ENCODE data around the gene FREM3.

DNA sequence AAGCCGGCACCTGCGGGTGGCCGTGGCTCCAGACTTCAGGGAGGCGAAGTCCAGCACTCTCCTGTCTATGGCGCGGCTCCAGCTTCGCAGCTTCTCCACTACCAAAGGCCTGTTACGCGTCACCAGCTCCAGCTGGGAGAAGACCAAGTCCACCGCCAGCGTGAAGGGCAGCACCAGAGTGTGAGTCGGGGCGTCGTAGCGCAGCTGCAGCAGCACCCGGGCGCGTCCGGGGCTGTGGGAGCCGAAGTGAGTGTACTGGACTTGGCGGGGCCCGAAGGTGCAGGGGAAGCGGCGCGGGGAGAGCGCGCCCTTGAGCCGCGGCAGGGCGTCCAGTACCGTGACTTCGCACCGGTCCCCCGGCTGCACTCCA is 444 bp downstream of the FREM3 start:
- TF ChIP-seq, protein P1, sequence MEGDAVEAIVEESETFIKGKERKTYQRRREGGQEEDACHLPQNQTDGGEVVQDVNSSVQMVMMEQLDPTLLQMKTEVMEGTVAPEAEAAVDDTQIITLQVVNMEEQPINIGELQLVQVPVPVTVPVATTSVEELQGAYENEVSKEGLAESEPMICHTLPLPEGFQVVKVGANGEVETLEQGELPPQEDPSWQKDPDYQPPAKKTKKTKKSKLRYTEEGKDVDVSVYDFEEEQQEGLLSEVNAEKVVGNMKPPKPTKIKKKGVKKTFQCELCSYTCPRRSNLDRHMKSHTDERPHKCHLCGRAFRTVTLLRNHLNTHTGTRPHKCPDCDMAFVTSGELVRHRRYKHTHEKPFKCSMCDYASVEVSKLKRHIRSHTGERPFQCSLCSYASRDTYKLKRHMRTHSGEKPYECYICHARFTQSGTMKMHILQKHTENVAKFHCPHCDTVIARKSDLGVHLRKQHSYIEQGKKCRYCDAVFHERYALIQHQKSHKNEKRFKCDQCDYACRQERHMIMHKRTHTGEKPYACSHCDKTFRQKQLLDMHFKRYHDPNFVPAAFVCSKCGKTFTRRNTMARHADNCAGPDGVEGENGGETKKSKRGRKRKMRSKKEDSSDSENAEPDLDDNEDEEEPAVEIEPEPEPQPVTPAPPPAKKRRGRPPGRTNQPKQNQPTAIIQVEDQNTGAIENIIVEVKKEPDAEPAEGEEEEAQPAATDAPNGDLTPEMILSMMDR (IDR thresholded peaks at IDR 0.05; ENCODE audit: borderline replicate concordance, extremely low read depth, low read length, poor library complexity, severe bottlenecking), result no peak
- TF ChIP-seq EZH2 (IDR thresholded peaks at IDR 0.05; ENCODE audit: borderline replicate concordance, low read depth, low read length, severe bottlenecking), result no peak

Data from DND-41 (cell line).